ENCODE measurements around the gene PAX9. TPM values are rescaled to one million over a fixed set of nuclear protein-coding genes. Genes with fewer than 3 reads are reported as not detected.

Gene PAX9
- total RNA-seq, 4 donors from 2014 or later, result not detected

DNA sequence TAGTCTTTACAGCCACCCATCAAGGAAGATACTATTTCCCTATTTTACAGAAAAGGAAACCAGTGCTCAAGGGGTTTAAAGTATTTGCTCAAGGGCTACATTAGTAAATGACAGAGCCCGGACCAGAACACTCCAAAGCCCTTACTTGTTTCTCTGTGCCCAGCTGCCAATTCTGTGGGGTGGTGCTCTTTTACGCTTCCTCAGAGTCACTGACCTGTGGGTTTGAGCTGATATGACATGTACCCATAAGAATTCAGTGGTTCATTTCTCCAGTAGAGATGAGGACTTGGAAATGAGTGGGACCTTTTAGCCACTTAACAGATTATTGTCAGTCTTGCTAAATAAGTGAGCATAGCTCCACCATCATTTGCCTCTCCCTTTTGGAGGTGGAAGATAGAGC is 41.8 kb upstream of the PAX9 start:
- ATAC-seq (no peak), DNase-seq (no peak)
- no peak for TF ChIP-seq POLR2A (IDR thresholded peaks at IDR 0.05)
- no peak for TF ChIP-seq CTCF (IDR thresholded peaks at IDR 0.05 in 4 of 5, conservative IDR thresholded peaks at IDR 0.05 in 1 of 5)
- Histone ChIP-seq H3K27ac (no peak overlapping the region), H3K4me3 (no peak overlapping the region), H3K36me3 (no peaks in the 10 kb centered on the region), H3K27me3 (no peaks in the 10 kb centered on the region), H3K9me3 (no peaks in the 10 kb centered on the region), H3K4me1 (no peaks in the 10 kb centered on the region)
- intact Hi-C loops (cut with DNase I; ENCODE audit: low total_unique reads), result no loop called here
- in situ Hi-C loops (cut with MboI; ENCODE audit: low sequenced_read_pairs in 4 of 4), result no loop called here

DNA sequence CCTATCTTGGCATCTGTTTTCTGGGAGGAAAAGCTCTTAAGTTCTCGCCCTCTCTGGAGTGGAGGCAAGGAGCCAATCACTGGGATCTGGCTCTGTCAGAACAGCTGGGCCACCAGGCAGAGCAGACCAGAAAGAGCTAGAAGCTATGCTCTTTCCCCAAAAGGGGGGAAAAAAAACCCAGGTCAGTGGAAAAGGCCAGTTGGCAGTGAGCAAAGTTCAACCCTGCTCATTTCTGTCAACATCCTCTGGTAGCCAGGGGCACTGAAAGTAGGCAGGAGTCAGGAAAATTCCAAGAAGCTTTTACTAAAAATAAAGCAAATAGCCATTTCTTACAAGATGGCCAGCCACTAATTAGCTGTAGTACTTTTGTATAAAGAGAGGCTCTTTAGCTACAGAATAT is 36.6 kb upstream of the PAX9 start:
- in situ Hi-C loops (cut with MboI; ENCODE audit: low sequenced_read_pairs in 4 of 4) (loop anchor here in 1 of 4 donors (25.0 kb wide), 1 partner anchor 312 kb away; no protein-coding TSS in a partner anchor), intact Hi-C loops (cut with DNase I; ENCODE audit: low total_unique reads) (no loop called here)
- TF ChIP-seq POLR2A (IDR thresholded peaks at IDR 0.05) (no peak), CTCF (IDR thresholded peaks at IDR 0.05 in 4 of 5, conservative IDR thresholded peaks at IDR 0.05 in 1 of 5) (no peak)
- ATAC-seq, result no peak
- Histone ChIP-seq H3K4me3 (no peak overlapping the region), H3K4me1 (no peaks in the 10 kb centered on the region), H3K9me3 (no peaks in the 10 kb centered on the region), H3K27me3 (no peaks in the 10 kb centered on the region), H3K27ac (no peak overlapping the region), H3K36me3 (no peaks in the 10 kb centered on the region)
- no peak for DNase-seq

DNA sequence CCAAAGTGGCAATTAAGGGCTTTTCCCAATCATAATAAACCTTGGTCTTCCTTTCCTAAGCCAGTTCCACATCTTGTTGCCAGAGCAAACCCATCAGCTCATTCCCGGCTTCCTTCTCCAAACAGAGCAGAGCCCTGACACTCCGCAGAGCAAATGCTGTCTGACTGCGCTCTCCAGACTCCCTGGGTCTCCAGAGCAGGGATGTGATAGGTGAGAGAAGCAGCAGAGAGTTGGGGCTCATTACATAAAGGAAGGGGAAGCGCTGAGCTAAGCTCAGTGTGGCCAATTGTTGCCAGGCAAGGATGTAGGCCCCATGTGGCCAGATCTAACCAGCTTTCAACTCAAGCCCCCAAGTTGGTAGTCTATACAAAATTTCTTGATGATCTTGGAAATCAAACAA is 36.2 kb upstream of the PAX9 start:
- H3K4me3 ChIP-seq, result no peak overlapping the region
- TF ChIP-seq CTCF (IDR thresholded peaks at IDR 0.05 in 4 of 5, conservative IDR thresholded peaks at IDR 0.05 in 1 of 5) (no peak), POLR2A (IDR thresholded peaks at IDR 0.05) (no peak)
- no peaks in the 10 kb centered on the region for H3K4me1 ChIP-seq
- intact Hi-C loops (cut with DNase I; ENCODE audit: low total_unique reads), result no loop called here
- H3K27me3 ChIP-seq, result no peaks in the 10 kb centered on the region
- H3K27ac ChIP-seq, result no peak overlapping the region
- DNase-seq (no peak), ATAC-seq (no peak)
- in situ Hi-C loops (cut with MboI; ENCODE audit: low sequenced_read_pairs in 4 of 4), result loop anchor here in 1 of 4 donors (25.0 kb wide), 1 partner anchor 312 kb away; no protein-coding TSS in a partner anchor
- H3K9me3 ChIP-seq, result no peaks in the 10 kb centered on the region
- no peaks in the 10 kb centered on the region for H3K36me3 ChIP-seq

GRCh38 chr14:36626151-36626550 is 35.5 kb upstream of the PAX9 start:
- Histone ChIP-seq H3K27ac (no peak overlapping the region), H3K9me3 (no peaks in the 10 kb centered on the region), H3K4me3 (no peak overlapping the region), H3K27me3 (no peaks in the 10 kb centered on the region), H3K4me1 (no peaks in the 10 kb centered on the region), H3K36me3 (no peaks in the 10 kb centered on the region)
- intact Hi-C loops (cut with DNase I; ENCODE audit: low total_unique reads), result no loop called here
- DNase-seq (no peak), ATAC-seq (no peak)
- in situ Hi-C loops (cut with MboI; ENCODE audit: low sequenced_read_pairs in 4 of 4), result loop anchor here in 1 of 4 donors (25.0 kb wide), 1 partner anchor 311 kb away; no protein-coding TSS in a partner anchor
- no peak for TF ChIP-seq CTCF (IDR thresholded peaks at IDR 0.05 in 4 of 5, conservative IDR thresholded peaks at IDR 0.05 in 1 of 5)
- no peak for TF ChIP-seq POLR2A (IDR thresholded peaks at IDR 0.05)

GRCh38 chr14:36627981-36628380 is 33.7 kb upstream of the PAX9 start:
- in situ Hi-C loops (cut with MboI; ENCODE audit: low sequenced_read_pairs in 4 of 4), result loop anchor here in 1 of 4 donors (25.0 kb wide), 1 partner anchor 309 kb away; no protein-coding TSS in a partner anchor
- TF ChIP-seq POLR2A (IDR thresholded peaks at IDR 0.05), result no peak
- TF ChIP-seq CTCF (IDR thresholded peaks at IDR 0.05 in 4 of 5, conservative IDR thresholded peaks at IDR 0.05 in 1 of 5), result no peak
- H3K4me1 ChIP-seq, result no peaks in the 10 kb centered on the region
- intact Hi-C loops (cut with DNase I; ENCODE audit: low total_unique reads), result no loop called here
- no peak for ATAC-seq
- H3K27ac ChIP-seq, result no peak overlapping the region
- H3K36me3 ChIP-seq, result no peaks in the 10 kb centered on the region
- no peaks in the 10 kb centered on the region for H3K27me3 ChIP-seq
- H3K9me3 ChIP-seq, result no peaks in the 10 kb centered on the region
- H3K4me3 ChIP-seq, result no peak overlapping the region
- DNase-seq, result no peak

All from gastrocnemius medialis (tissue), 4 donors.